ENCODE results near the gene TTLL11.

Gene TTLL11

DNA sequence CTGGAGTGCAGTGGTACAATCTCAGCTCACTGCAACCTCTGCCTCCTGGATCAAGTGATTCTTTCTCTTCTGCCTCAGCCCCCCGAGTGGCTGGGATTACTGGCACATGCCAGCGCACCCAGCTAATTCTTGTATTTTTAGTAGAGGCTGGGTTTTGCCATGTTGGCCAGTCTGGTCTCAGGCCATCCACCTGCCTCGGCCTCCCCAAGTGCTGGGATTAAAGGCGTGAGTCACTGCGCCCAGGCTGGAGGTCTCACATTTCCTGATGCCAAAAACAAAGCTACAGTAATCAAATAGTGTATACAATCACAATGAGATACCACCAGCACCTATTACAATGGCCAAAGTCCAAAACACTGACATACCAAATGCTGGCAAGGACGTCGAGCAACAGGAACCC is 51.1 kb downstream of the TTLL11 start:
- Histone ChIP-seq H3K9ac (ENCODE audit: low read depth, low read length) (no peak overlapping the region), H3K9me3 (ENCODE audit: control insufficient read depth, insufficient read depth, low read length) (no peaks in the 10 kb centered on the region), H3K4me1 (ENCODE audit: insufficient read depth, low read length) (peaks cover 7% of the 10 kb centered on the region; the same call in 1 of the 2 replicates), H3K36me3 (ENCODE audit: insufficient read depth, low read length) (no peaks in the 10 kb centered on the region)

DNA sequence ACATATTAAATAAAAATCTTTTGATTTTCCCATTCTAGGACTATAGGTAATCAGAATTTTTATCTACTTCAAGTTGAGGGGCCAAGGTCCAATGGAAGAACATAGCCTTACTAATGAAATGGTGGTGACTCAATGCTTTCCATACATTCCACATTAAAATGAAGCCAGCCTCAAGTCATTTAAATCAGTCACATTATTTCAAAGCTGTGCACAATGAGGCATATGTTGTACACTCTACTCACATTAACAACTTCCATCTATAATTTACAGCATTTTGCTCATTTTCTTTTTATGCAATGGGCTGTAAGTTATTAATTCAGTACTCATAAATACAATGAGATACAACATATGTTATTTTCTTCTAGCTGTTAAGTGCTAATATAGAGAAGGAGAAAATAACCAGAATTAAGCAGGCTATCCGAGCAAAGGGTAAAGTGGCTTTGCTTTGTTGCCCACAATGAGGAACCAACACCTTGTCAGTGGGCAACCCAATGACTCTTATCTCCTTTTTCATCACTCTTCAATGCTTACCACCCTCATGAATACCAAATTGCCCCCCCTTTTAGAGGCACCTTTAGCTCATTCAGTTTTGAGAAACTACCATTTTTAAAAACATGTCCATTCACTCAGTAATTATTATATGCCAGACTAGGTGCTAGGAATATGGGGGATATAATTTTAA is 52.4 kb downstream of the TTLL11 start:
- peaks cover 13% of the 10 kb centered on the region for H3K4me1 ChIP-seq (ENCODE audit: insufficient read depth, low read length)
- H3K9me3 ChIP-seq (ENCODE audit: control insufficient read depth, insufficient read depth, low read length) = no peaks in the 10 kb centered on the region
- H3K9ac ChIP-seq (ENCODE audit: low read depth, low read length) = no peak overlapping the region
- H3K36me3 ChIP-seq (ENCODE audit: insufficient read depth, low read length) = no peaks in the 10 kb centered on the region

DNA sequence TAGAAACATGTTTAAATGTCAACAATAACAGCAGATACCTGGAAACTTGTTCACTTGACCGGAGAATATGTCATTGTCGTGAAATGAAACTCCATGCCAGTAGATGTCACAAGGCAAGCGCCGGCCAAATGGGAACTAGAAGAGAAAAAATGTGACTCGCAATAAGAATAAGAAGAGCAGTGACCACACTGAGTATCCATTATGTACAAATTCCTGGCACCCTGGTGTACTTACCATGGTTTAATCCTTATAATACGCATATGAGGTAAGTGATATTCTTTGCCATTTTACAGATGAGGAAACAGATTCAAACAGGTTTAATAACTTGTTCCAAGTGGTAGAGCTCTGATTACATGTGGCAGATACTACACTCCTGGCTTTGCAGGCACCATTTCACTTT is 53.9 kb downstream of the TTLL11 start:
- Histone ChIP-seq H3K9me3 (ENCODE audit: control insufficient read depth, insufficient read depth, low read length) (no peaks in the 10 kb centered on the region), H3K36me3 (ENCODE audit: insufficient read depth, low read length) (no peaks in the 10 kb centered on the region)

DNA sequence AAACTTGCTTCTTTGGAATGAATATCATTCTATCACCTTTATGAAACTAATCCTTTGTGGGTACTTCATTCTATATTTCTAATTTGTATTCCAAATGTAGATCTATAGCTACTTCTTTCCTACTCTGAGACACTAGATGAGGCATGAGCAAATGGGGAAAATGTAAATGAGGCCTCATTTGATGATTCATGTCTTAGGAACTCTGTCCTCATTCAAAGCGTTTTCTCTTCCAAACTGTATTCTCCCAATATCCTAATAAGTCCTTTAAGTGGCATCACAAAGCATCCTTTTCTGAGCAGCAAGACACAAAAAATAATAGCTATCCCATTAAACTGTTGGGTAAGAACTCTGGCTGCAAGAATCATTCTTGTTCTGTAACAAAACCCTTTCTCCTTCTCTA is 56.1 kb downstream of the TTLL11 start:
- no peak overlapping the region for H3K9ac ChIP-seq (ENCODE audit: low read depth, low read length)
- H3K36me3 ChIP-seq (ENCODE audit: insufficient read depth, low read length) = no peaks in the 10 kb centered on the region
- H3K4me1 ChIP-seq (ENCODE audit: insufficient read depth, low read length) = peaks cover 26% of the 10 kb centered on the region
- H3K9me3 ChIP-seq (ENCODE audit: control insufficient read depth, insufficient read depth, low read length) = no peaks in the 10 kb centered on the region

More for the DNA sequence above, 53.9 kb downstream of the TTLL11 start:
- Histone ChIP-seq H3K4me1 (ENCODE audit: insufficient read depth, low read length) (peaks cover 21% of the 10 kb centered on the region), H3K9ac (ENCODE audit: low read depth, low read length) (no peak overlapping the region)

DNA sequence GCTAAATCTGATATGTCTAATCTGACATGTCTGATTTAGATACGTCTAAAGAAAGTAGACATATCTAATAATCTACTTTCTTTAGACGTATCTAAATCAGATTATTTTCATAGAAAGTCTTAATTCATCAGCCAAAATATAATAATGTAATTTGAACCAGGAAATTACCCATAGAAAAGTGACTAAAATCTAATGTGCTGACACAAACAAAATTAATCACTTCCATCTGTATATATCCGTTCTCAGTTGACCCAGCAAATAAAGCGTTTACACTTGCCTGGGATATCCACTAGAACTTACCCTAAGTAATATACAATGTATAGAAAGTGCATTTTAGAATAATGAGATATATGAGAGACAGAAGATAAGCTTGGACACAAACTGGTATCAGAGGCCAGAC is 56.7 kb downstream of the TTLL11 start:
- Histone ChIP-seq H3K9ac (ENCODE audit: low read depth, low read length) (no peak overlapping the region), H3K36me3 (ENCODE audit: insufficient read depth, low read length) (no peaks in the 10 kb centered on the region)

DNA sequence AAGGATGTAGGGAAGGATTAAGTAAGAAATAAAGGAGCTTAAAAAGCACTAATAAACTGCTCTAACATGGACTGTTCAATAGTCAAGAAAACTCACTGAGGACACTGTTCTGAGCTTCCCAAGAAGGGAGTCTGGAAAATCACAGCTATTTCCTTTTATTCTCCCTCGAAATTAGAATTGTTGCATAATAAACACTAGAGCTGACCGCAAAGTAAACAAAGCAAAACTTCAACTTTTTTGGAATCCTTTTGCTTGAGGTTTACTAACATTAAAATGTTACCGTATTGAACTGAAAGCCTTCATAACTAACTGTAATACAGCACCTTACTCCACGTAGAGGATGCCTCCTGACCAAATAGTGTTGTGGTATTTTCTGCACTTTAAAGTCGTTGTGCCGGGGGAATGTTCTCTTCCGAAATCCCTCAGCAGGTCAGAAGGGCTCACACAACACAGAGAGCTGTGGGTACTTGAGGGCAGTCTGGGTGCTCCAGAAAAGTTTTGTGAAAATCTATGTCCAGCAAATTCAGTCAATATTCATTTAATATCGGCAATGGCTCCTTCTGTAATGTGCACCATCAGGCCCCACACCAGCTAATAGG is 59.2 kb downstream of the TTLL11 start:
- peaks cover 26% of the 10 kb centered on the region for H3K4me1 ChIP-seq (ENCODE audit: insufficient read depth, low read length)
- H3K9ac ChIP-seq (ENCODE audit: low read depth, low read length) = no peak overlapping the region
- no peaks in the 10 kb centered on the region for H3K36me3 ChIP-seq (ENCODE audit: insufficient read depth, low read length)
- no peaks in the 10 kb centered on the region for H3K9me3 ChIP-seq (ENCODE audit: control insufficient read depth, insufficient read depth, low read length)

More for the DNA sequence above, 56.7 kb downstream of the TTLL11 start:
- Histone ChIP-seq H3K9me3 (ENCODE audit: control insufficient read depth, insufficient read depth, low read length) (no peaks in the 10 kb centered on the region), H3K4me1 (ENCODE audit: insufficient read depth, low read length) (peaks cover 26% of the 10 kb centered on the region)

DNA sequence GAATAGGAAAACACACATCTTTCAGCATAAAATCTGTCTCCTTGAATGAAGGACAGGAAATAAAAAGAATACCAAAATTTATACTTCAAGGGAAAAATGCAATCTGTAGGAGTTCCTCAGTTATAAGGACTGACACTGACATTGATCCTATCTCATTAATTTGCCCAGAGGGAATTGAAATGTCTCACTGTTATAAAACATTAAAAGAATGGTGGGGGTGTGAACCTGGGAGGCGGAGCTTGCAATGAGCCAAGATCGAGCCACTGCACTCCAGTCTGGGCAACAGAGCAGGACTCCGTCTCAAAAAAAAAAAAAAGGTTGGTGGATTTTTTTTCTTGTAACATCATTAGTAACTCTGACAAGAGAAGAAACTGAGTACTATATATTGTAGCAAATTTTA is 60.8 kb downstream of the TTLL11 start:
- H3K36me3 ChIP-seq (ENCODE audit: insufficient read depth, low read length) = no peaks in the 10 kb centered on the region
- no peak overlapping the region for H3K9ac ChIP-seq (ENCODE audit: low read depth, low read length)
- no peaks in the 10 kb centered on the region for H3K9me3 ChIP-seq (ENCODE audit: control insufficient read depth, insufficient read depth, low read length)
- peaks cover 22% of the 10 kb centered on the region for H3K4me1 ChIP-seq (ENCODE audit: insufficient read depth, low read length)

DNA sequence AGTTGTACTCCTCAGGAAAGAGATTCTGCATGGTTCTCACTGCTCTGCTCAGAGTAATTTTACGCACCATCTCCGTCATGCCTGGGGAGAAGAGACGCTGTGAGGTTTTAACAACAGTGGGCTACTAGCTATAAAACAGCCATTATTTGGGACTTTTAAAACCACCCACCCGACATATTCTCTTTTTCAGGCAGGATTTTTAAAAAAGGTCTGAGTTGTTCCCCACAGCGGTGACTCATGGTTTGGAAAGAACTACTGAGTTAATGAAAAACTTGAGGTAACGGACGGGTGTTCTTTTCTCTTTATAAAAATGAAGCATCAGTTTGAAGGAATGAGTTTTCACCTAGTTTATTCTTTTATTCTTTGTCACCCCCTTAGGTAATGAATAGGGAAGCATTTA is 61.3 kb downstream of the TTLL11 start:
- no peaks in the 10 kb centered on the region for H3K9me3 ChIP-seq (ENCODE audit: control insufficient read depth, insufficient read depth, low read length)
- peaks cover 18% of the 10 kb centered on the region; the same call in 1 of the 2 replicates for H3K4me1 ChIP-seq (ENCODE audit: insufficient read depth, low read length)

DNA sequence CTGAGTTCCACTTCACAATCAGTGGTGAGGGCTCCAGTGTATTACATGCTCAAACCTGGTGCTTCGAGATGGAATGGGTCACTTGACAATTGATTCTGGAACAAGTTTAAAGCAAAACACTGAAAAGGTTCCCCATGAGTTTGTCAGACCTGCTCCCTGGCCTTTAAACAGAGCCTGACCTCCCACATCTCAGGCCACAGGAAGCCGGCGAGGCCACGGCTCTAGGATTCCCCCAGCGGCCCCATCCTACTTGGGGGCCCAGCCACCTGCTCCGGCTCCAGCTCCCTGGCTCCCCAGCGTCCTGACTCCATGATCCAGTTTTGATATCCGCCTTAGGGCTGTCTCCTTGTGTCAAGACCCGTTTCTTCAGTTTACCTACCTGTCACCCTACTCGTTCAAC is 62.0 kb downstream of the TTLL11 start:
- no peaks in the 10 kb centered on the region for H3K9me3 ChIP-seq (ENCODE audit: control insufficient read depth, insufficient read depth, low read length)
- no peak overlapping the region for H3K9ac ChIP-seq (ENCODE audit: low read depth, low read length)
- peaks cover 13% of the 10 kb centered on the region; the same call in 1 of the 2 replicates for H3K4me1 ChIP-seq (ENCODE audit: insufficient read depth, low read length)
- no peaks in the 10 kb centered on the region for H3K36me3 ChIP-seq (ENCODE audit: insufficient read depth, low read length)

More for the DNA sequence above, 61.3 kb downstream of the TTLL11 start:
- H3K9ac ChIP-seq (ENCODE audit: low read depth, low read length) = no peak overlapping the region
- no peaks in the 10 kb centered on the region for H3K36me3 ChIP-seq (ENCODE audit: insufficient read depth, low read length)

DNA sequence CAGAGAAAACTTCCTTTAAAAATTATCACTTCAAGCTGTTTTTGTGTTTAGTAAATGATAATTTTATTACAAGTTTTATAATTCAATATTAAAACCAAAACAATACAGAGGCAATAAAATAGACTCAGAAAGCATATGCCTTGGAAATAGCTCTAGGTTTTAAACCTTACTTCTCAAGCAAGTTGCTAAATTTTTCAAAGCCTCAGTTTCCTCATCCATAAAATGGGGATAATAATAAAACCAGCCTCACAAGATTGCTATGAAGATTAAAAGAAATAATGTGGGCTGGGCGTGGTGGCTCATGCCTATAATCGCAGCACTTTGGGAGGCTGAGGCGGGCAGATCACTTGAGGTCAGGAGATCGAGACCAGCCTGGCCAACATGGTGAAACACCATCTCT is 62.8 kb downstream of the TTLL11 start:
- Histone ChIP-seq H3K36me3 (ENCODE audit: insufficient read depth, low read length) (no peaks in the 10 kb centered on the region), H3K9me3 (ENCODE audit: control insufficient read depth, insufficient read depth, low read length) (no peaks in the 10 kb centered on the region), H3K9ac (ENCODE audit: low read depth, low read length) (no peak overlapping the region), H3K4me1 (ENCODE audit: insufficient read depth, low read length) (peaks cover 13% of the 10 kb centered on the region; the same call in 1 of the 2 replicates)

DNA sequence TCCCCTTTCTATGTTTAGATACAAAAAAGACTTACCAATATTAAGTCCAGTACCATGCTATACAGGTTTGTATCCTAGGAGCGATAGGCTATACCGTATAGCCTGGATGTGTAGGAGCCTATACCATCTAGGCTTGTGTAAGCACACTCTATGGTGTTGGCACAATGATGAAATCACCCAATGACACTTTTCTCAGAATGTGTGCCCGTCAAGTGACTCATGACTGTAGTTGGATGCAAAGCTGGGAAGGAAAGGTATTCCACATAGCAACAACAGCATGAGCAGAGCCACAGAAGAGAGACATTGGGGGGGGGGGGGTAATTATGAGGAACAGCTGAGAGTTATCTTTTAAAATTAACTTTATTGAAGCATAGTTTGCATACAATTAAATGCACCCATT is 63.2 kb downstream of the TTLL11 start:
- H3K9me3 ChIP-seq (ENCODE audit: control insufficient read depth, insufficient read depth, low read length) = no peaks in the 10 kb centered on the region
- no peaks in the 10 kb centered on the region for H3K36me3 ChIP-seq (ENCODE audit: insufficient read depth, low read length)
- H3K4me1 ChIP-seq (ENCODE audit: insufficient read depth, low read length) = peaks cover 11% of the 10 kb centered on the region; the same call in 1 of the 2 replicates
- H3K9ac ChIP-seq (ENCODE audit: low read depth, low read length) = no peak overlapping the region

DNA sequence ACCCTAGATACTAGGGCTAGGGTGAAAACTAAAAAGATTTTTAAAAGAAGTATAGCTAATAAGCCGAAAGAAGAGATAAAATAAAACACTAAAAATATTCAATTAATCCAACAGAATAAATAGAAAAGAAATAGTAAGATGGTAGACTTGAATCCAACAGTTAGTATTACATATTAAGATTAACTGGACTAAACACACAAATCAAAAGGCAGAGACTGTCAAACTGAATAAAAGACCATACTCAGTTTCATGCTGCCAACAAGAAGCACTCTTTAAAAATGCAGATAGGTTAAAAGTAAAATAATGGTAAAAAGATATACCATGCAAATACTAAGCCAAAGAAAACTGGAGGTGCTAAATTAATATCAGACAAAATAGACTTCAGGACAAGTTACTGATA is 65.0 kb downstream of the TTLL11 start:
- Histone ChIP-seq H3K9ac (ENCODE audit: low read depth, low read length) (no peak overlapping the region), H3K36me3 (ENCODE audit: insufficient read depth, low read length) (no peaks in the 10 kb centered on the region), H3K9me3 (ENCODE audit: control insufficient read depth, insufficient read depth, low read length) (no peaks in the 10 kb centered on the region; the same call in 1 of the 2 replicates), H3K4me1 (ENCODE audit: insufficient read depth, low read length) (no peaks in the 10 kb centered on the region; the same call in 1 of the 2 replicates)

DNA sequence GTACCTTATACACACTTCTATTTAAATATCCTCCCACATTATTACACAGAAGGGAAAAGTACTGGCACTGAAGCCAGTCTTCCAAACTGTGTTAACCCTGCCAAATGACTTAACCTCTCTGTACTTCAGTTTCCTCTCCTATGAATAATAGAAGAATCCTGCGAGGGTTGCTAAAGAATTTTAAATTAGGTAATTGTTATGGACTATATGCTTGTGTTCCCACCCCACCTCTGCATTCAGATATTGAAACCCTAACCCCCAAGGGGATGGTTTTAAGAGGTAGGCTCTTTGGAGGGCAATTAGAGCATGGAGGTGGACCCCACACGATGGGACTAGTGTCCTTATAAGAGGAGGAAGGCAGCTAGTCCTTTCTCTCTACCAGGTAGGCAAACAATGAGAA is 72.7 kb downstream of the TTLL11 start:
- Histone ChIP-seq H3K9me3 (ENCODE audit: control insufficient read depth, insufficient read depth, low read length) (no peaks in the 10 kb centered on the region; the same call in 1 of the 2 replicates), H3K4me1 (ENCODE audit: insufficient read depth, low read length) (peaks cover 17% of the 10 kb centered on the region), H3K9ac (ENCODE audit: low read depth, low read length) (no peak overlapping the region), H3K36me3 (ENCODE audit: insufficient read depth, low read length) (no peaks in the 10 kb centered on the region)

DNA sequence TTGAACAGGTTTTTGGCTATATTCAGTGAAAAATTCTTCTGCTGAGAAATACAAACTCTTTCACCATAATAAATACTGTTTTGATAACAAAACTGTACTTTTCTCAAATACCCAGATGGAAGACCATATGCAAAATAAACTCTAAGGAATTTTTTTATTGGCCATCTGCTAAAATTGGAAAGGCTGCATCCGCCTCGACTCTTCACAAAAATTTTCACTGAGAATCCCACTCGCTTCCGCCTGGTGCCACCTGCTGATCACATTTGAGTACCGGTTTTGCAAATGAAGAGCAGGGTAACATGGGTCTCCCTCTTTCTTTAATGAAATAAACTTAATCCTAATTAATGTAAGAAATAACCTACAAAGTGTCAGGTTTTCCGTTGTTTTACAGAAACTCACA is 76.4 kb downstream of the TTLL11 start:
- H3K4me1 ChIP-seq (ENCODE audit: insufficient read depth, low read length) = peaks cover 17% of the 10 kb centered on the region
- no peaks in the 10 kb centered on the region for H3K9me3 ChIP-seq (ENCODE audit: control insufficient read depth, insufficient read depth, low read length)
- H3K36me3 ChIP-seq (ENCODE audit: insufficient read depth, low read length) = no peaks in the 10 kb centered on the region
- H3K9ac ChIP-seq (ENCODE audit: low read depth, low read length) = no peak overlapping the region

DNA sequence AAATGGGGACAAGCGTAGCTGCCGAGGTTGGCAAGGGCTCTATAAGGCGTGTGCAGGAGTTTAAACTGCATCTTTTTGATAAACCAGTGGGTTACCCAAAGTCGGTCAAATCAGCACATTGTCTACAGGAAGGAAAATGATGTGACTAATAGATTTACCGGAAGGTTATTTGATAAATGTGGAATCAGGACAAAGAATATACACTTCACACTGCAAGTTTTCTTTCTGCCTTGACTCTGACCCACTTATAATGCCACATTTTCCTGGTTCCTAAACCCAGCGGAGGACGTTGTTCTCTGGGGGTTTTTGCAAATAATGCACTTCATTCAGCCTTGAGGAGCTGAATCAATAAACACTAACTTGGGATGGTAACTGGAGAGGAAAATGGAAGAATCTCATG is 76.8 kb downstream of the TTLL11 start:
- no peak overlapping the region for H3K9ac ChIP-seq (ENCODE audit: low read depth, low read length)
- peaks cover 14% of the 10 kb centered on the region for H3K4me1 ChIP-seq (ENCODE audit: insufficient read depth, low read length)
- no peaks in the 10 kb centered on the region for H3K36me3 ChIP-seq (ENCODE audit: insufficient read depth, low read length)
- H3K9me3 ChIP-seq (ENCODE audit: control insufficient read depth, insufficient read depth, low read length) = no peaks in the 10 kb centered on the region
